B cell (primary cell): Measurements from ENCODE around the gene SAA1.

ENCODE experiments used
- EZH2 ChIP-seq: IDR thresholded peaks from 2 replicates; pipeline ENCODE4 v1.6.1; 2012; ENCODE audit warnings: borderline replicate concordance, low read depth, mild to moderate bottlenecking, moderate library complexity, low read length; ENCODE audit not compliant: insufficient read depth, poor library complexity, severe bottlenecking
- TF ChIP-seq, protein P1 (sequence below): fragments of 200-600 bp; IDR thresholded peaks from one replicate; pipeline ENCODE4 v1.8.0; 2022; ENCODE audit warnings: antibody characterized with exemption, mild to moderate bottlenecking

GRCh38 chr11:18265949-18266348 is at the start of gene SAA1:
- TF ChIP-seq EZH2, result no peak
- TF ChIP-seq, protein P1, sequence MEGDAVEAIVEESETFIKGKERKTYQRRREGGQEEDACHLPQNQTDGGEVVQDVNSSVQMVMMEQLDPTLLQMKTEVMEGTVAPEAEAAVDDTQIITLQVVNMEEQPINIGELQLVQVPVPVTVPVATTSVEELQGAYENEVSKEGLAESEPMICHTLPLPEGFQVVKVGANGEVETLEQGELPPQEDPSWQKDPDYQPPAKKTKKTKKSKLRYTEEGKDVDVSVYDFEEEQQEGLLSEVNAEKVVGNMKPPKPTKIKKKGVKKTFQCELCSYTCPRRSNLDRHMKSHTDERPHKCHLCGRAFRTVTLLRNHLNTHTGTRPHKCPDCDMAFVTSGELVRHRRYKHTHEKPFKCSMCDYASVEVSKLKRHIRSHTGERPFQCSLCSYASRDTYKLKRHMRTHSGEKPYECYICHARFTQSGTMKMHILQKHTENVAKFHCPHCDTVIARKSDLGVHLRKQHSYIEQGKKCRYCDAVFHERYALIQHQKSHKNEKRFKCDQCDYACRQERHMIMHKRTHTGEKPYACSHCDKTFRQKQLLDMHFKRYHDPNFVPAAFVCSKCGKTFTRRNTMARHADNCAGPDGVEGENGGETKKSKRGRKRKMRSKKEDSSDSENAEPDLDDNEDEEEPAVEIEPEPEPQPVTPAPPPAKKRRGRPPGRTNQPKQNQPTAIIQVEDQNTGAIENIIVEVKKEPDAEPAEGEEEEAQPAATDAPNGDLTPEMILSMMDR, result no peak
